Right forelimb (tissue), 1 donor: Measurements from ENCODE around the gene ASB1.
A peak's percentile ranks its signal among the peaks of the same experiment; 100 is the strongest.

Experiments
- DNase-seq: peaks from one replicate; pipeline ENCODE4 v3.0.0-alpha.2; 2018

The ASB1 gene

GRCh38 chr2:238446371-238446770 lies 19.6 kb downstream of the ASB1 start:
- no peak for DNase-seq

DNA sequence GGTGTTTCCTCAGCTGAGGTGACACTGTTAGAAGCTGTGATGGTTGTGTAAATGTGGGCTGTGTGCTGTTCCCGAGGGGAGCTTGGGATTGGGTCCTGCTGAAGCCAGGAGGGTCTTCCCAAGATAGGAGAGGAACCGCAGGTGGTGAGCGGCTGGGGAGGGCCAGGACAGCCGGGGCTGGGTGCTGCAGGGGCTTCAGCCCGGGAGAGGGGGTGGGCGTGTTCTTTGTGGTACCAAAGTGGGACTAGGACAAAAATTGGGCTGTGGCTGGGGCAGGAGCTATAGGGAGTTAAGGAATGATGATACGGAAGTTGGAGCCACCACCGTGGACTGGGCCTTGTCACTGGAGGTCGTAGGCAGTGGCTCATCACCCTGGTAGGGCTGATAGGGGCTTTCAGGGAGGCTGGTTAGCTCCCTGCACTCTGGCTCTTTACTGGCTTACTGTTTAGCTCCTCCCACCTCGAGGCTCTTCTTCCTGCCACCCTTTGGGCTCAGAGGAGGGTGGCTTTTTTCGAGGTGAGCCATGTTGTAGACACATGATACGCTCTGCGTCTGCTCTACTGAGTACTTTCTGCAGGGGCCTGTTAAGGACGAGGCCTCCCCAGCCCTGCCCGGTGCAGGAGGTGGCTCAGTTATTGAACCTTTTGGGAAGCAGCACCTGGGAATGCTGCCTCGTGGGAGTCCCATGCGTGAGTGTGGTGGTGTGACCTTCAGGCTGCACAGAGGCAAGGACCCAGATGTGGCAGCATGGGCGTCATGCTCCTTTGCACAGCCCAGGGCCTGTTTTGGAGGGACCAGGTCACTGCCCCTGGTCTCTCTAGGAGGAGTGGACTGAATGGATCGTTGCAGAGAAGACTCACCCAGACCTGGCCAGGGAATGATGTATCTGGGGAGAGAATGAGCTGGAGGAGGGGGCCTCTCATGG lies 21.6 kb downstream of the ASB1 start:
- no peak for DNase-seq

DNA sequence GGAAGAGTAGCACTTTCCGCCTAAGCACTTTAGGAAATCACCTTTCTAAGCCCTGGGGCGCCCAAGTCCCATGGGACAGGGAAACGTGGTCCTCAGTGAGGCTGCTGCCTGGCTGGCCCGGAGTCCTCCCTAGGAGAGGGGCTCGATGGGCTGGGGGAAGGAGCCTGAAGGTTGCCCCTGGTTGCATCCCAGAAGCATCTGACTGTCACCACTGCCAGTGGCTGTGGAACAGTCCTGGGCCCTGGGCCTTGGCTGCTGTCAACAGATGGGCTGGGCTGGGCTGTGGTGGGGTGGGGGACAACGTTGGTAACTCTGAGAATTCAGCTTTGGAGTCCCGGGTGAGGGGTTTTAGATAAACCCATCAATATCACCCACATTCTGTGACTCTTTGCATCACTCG lies 22.5 kb downstream of the ASB1 start:
- no peak for DNase-seq

DNA sequence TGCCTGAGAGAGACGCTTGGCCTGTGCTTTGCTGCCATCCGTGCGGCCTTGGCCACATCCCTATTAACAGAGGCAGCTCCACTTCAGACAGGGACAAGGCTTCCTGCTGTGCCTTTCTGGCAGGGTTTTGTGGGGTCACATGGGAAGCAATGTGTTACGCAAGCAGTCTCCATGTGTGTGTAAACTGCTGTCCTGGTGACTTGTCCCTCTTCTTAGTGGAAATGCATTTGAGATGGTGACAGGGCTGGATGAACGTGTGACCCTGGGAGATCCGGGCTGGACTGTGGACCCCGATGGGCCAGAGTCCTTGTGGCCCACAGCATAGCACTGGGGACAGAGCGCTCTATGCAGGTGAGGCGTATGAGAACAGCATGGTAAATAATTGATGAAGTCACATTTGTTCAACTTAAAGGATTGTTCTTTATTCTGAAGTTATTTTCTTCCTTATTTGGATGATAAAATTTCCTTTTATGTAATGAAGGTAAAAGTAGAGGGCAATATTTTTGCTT lies 23.2 kb downstream of the ASB1 start:
- no peak for DNase-seq

DNA sequence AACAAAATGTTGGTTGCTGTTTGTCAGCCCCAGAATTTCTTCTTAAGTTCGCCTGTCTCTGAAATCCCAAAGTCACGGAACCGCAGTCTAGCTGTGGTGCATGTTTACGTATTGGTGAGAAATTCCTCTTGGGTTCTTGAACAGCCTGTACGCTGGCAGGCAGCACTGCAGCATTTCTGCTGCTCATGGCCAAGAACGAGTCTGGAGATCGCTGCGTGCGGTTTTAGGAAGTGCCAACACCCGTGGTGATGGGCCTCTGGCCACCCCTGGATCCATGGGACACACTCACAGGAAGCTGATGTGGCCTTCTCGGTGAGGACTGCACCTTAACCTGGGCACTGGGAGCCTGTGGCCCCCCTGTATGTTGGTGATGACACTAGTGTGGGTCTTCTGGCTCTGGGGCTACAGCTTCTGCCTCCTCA lies 23.7 kb downstream of the ASB1 start:
- no peak for DNase-seq

DNA sequence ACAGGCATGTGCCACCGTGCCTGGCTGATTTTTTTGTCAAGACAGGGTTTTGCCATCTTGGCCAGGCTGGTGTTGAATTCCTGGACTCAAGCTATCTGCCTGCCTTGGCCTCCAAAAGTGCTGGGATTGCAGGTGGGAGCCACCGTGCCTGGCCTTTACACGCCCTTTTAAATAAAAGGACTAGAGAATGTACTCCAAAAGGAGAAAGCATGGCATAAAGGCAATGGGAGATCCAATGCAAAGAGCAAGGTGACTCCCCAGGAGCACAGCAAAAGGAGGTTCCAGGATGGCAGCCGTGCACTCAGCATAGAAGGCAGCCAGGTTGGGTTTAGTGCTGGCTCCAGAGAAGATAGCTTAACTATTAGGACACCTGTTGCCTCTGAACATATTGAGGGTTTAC lies 27.1 kb downstream of the ASB1 start:
- DNase-seq = no peak

GRCh38 chr2:238456449-238456848 lies 29.7 kb downstream of the ASB1 start:
- DNase-seq = no peak

- DNase-seq = no peak
These were observed 30.5 kb downstream of the ASB1 start for GRCh38 chr2:238456970-238457926.

DNA sequence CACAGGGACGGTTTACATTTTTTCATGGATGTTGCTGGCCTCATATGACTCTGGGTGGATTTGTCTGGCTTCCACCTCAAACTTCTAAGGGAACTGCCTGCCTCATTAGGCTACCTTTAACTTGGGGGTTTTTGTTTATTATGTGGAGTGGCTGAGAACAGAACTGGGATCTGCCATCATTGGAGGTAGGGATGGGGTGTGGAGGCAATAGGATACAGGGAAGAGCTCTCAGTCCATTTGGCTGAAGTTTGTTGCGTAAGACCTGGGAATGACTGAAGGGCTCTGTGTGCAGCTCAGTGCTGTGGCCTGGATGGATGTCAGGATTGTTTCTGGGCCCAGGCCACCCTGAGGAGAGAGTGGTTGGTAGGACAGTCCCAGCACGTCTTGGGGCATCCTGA lies 31.2 kb downstream of the ASB1 start:
- DNase-seq = no peak

DNA sequence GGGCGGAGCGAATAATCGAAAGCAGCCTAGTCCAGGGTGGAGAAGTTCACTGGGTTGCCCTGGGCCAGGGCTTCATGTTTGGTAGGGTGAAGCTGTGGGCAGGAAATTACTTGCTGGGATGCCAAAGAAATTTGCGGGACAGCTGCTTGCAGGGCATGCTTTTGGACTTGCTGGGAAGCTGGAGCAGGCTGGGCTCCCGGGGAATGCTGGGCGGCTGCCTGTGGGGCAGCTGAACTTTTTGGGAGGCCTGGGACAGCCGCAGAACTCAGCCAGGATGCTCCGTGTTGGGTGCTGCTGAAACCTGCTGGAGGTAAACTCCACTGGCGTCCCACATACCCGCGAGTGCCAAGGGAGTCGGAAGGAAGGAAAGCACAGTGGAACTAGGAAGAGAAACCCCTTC lies 31.9 kb downstream of the ASB1 start:
- no peak for DNase-seq

DNA sequence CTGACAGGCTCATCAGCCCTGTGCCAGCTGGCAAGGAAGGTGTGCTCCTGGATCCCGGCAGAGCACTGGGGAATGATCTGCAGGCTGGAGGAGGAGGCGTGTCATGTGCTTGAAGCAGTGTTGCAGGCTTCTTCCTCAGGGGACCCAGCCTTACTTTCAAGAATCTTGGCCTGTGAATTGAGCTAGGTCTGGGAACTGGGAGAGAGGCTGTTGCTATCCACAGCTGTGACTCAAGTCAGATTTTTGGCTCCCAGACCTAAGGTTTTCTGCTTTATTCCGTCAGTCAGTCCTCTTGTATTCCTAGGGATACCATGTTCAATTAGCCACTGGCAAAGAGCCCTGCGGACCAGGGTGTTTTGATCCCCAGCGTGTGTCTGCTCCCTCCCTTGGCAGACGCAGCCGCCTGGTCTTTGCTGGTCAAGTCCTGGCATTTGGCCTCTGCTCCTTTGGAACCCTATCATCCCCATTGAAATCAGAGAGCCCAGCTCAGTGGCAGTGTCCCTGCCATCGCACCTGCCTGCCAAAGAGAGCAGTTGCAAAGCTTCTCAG lies 32.4 kb downstream of the ASB1 start:
- peak; percentile 84 for DNase-seq

DNA sequence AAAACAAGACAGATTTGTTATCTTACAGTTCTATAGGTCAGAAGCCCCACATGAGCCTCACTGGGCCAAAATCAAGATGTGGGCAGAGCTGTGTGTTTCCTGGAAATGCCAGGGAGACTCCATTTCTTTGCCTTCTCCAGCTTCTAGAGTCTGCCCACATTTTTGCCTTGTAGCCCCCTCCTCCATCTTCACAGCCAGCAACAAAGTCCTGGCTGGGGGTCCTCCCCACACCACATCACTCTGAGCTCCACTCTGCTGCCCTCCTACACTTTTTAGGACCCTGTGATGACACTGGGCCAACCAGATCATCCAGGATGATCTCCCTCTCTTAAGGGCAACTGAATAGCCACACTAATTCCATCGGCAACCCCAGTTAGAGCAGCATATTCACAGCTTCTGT lies 34.3 kb downstream of the ASB1 start:
- DNase-seq = no peak

DNA sequence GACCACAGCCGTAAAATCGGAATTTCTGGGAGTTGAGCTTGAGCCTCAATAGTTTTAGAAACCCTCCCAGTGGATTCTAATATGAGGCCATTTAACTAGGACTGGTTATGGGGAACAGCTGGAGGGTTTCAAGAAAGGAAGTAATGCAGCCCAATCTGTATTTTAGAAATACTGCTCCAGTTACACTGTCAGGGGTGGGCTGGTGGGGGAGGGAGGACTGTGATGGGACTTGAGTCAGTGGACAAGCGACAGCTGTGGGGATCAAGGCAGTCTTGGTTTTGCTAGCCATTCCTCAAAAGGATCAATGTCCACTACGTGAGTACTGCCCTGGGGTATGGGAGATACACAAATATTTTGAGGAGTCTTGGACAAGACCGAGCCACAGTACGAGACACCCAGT lies 34.8 kb downstream of the ASB1 start:
- no peak for DNase-seq

- DNase-seq = no peak
These were observed 35.2 kb downstream of the ASB1 start for GRCh38 chr2:238461916-238462315.

- DNase-seq = no peak
These were observed 36.2 kb downstream of the ASB1 start for GRCh38 chr2:238462782-238463396.

DNA sequence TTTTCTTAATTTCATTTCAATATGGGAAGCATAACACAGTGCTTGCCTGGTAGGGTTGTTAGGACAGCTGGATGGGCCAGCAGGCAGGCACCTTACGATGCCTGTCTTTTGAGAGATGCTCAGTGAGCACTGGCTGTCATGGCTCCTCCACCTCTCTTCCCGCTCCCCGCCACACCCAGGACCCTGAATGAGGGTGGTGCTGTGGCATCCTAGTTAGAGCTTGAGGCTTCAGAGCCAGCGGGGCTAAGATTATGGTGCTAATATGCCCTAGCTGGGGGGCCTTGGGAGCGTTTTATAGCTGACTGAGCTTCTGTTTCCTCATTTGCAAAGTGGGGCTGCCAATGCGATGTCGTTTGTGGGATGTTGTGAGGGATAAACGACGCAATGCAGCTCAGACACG lies 37.7 kb downstream of the ASB1 start:
- no peak for DNase-seq

DNA sequence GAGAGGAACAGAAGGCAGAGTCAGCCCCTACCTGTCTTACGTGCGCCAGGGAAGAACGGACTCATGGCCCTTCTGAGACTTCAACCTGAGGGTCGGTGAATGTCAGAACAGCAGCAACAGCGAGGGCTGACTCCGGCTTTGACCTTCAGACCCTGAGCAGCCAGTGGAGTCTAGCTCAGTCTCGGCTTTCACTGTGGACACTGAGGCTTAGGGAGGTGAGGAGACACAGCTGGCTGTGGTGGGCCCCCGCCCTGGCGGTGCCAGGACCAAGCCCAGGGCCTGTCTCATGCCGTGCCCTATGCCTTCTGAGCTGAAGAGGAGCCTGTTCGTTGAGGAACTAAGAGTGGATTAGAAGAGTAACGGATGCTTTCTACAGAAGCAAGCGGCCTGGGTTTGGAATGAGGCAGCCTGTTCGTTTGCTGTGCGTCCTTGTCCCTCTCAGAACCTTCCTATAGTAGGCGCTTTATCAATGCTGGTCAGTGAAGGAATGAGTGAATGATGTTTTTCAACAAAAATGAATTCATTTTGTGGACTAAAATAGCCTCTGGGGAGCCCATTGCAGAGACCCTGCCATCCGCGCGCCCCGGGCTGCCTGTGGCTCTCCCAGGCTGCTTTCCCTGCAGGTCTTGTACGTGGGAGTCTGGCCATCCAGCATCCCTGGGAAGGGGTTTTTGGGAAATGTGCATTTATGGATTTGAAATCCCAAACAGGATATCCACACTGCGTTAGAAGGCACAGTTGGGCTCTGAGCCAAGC lies 38.9 kb downstream of the ASB1 start:
- no peak for DNase-seq

GRCh38 chr2:238466243-238466756 lies 39.6 kb downstream of the ASB1 start:
- DNase-seq = no peak

DNA sequence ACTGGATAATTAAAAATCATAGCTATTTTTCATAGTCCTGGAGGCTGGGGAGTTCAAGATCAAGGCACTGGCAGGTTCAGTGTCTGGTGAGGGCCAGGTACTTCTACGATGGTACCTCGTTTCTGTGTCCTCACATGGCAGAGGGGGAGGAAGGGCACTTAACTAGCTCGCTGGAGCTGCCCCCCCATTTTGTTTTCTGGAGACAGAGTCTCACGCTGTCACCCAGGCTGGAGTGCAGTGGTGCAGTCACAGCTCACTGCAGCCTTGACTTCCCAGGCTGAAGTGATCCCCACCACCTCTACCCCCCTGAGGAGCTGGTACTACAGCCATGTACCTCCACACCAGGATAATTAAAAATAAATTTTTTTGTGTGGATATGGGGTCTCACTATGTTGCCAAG lies 40.3 kb downstream of the ASB1 start:
- DNase-seq = no peak

GRCh38 chr2:238467792-238468191 lies 41.1 kb downstream of the ASB1 start:
- no peak for DNase-seq

GRCh38 chr2:238469155-238469554 lies 42.4 kb downstream of the ASB1 start:
- DNase-seq = no peak

GRCh38 chr2:238473014-238473413 lies 46.3 kb downstream of the ASB1 start:
- no peak for DNase-seq
